Hematopoietic multipotent progenitor cell treated with erythropoietin and hydrocortisone succinate and interleukin-3 and kit ligand, for 17 days (in vitro differentiated cells): ENCODE measurements around the gene XCL2.
"Not testable (repeated sequence)": the region's sequence is repeated elsewhere in the genome, so short reads cannot be mapped to it uniquely, and the experiment has no call there.

Source experiments
- DNase-seq: peaks from one replicate; pipeline ENCODE4 v3.0.0-alpha.2; 2015; ENCODE audit warnings: low spot score

Gene XCL2

GRCh38 chr1:168543840-168544498, at the start of gene XCL2:
XCL2 (minus strand) TSS chr1:168543997; CDS start chr1:168543964, 33 bp downstream.
- DNase-seq = not testable (repeated sequence)

- no peak for DNase-seq
Measured at GRCh38 chr1:168591641-168592250, 47.9 kb upstream of the XCL2 start.

GRCh38 chr1:168591066-168591465, 47.3 kb upstream of the XCL2 start:
- no peak for DNase-seq

- no peak for DNase-seq
Measured at GRCh38 chr1:168589167-168589566, 45.4 kb upstream of the XCL2 start.

- DNase-seq = no peak
Measured at GRCh38 chr1:168585937-168586336, 42.1 kb upstream of the XCL2 start.

- DNase-seq = no peak
Measured at GRCh38 chr1:168585191-168585590, 41.4 kb upstream of the XCL2 start.

GRCh38 chr1:168583571-168583970, 39.8 kb upstream of the XCL2 start:
- no peak for DNase-seq

- no peak for DNase-seq
Measured at GRCh38 chr1:168582688-168583336, 39.0 kb upstream of the XCL2 start.

- DNase-seq = no peak
Measured at GRCh38 chr1:168581817-168582572, 38.2 kb upstream of the XCL2 start.

- not testable (repeated sequence) for DNase-seq
Measured at GRCh38 chr1:168580991-168581390, 37.2 kb upstream of the XCL2 start.

- not testable (repeated sequence) for DNase-seq
Measured at GRCh38 chr1:168580290-168580689, 36.5 kb upstream of the XCL2 start.

- not testable (repeated sequence) for DNase-seq
Measured at GRCh38 chr1:168578531-168579185, 34.9 kb upstream of the XCL2 start.

GRCh38 chr1:168576245-168576688, 32.5 kb upstream of the XCL2 start, which contains the start of gene XCL1:
XCL1 (plus strand) TSS chr1:168576605; CDS start chr1:168576638, 33 bp downstream.
- not testable (repeated sequence) for DNase-seq

GRCh38 chr1:168574234-168574633, 30.4 kb upstream of the XCL2 start:
- DNase-seq = not testable (repeated sequence)

- DNase-seq = no peak
Measured at GRCh38 chr1:168572633-168573032, 28.8 kb upstream of the XCL2 start.

GRCh38 chr1:168570652-168571051, 26.9 kb upstream of the XCL2 start:
- no peak for DNase-seq

- no peak for DNase-seq
Measured at GRCh38 chr1:168568346-168568745, 24.5 kb upstream of the XCL2 start.

GRCh38 chr1:168567568-168567967, 23.8 kb upstream of the XCL2 start:
- DNase-seq = no peak

GRCh38 chr1:168567007-168567406, 23.2 kb upstream of the XCL2 start:
- DNase-seq = no peak

GRCh38 chr1:168565825-168566224, 22.0 kb upstream of the XCL2 start:
- DNase-seq = no peak

GRCh38 chr1:168561989-168562388, 18.2 kb upstream of the XCL2 start:
- DNase-seq = no peak

- DNase-seq = no peak
Measured at GRCh38 chr1:168560370-168560769, 16.6 kb upstream of the XCL2 start.
